Measurements from ENCODE around the gene ATP6V1F.

The ATP6V1F gene, protein sequence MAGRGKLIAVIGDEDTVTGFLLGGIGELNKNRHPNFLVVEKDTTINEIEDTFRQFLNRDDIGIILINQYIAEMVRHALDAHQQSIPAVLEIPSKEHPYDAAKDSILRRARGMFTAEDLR

DNA sequence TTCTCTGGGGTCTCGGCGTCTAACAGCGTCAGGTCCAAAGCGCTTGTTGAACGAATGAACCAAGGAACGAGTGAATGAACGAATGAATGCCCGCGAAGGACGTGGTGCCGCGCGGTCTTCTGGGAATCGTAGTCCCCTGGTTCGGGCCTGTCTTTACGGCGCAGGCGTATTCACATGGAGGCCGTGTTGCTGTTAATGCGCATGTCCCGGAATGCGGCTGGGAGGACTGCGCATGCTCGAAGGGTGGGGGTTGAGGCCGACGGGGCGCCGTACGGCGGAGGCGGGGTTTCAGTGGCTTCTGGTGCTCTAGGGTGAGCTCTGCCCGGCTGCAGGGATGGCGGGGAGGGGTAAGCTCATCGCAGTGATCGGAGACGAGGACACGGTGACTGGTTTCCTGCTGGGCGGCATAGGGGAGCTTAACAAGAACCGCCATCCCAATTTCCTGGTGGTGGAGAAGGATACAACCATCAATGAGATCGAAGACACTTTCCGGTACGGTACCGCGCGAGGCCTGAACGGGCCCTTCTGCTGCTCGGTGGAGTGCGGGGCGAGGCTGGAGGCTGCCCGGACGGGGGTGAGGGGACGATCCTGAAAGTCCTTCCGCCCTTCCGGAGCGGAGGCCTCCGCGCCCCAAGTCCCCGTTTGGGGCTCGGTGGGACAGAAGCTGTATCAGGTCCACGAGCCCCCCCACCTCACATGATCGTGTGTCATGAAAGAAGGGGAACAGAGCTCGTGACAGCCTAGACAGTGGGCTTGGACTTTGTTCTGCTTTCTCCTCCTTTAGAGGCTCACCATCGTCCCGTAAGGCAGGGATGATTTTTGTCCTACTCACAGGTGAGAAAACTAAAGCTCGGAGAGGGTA, at the start of gene ATP6V1F:
Gene ATP6V1F, plus strand, starts transcription at position 286 of the 862 bp plus-strand sequence. Its CDS starts 49 bp downstream, at position 335.
- DNase-seq = peak; percentile 91

DNA sequence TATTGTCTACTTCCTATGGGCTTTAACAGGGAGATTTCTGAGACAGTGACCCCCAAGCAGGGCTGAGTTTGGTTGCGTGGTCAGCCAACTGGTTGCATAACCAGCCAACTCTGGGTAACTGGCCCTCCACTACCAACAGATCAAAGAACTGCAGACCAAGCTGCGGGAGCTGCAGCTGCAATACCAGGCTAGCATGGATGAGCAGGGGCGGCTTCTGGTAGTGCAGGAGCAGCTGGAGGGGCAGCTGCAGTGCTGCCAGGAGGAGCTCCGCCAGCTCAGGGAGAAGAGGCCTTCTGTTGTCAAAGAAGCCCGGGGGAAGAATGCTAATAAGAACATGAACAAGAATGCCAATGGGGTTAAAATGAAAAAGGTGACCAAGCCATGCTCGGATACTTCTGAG, 48.2 kb upstream of the ATP6V1F start:
- DNase-seq = no peak

DNA sequence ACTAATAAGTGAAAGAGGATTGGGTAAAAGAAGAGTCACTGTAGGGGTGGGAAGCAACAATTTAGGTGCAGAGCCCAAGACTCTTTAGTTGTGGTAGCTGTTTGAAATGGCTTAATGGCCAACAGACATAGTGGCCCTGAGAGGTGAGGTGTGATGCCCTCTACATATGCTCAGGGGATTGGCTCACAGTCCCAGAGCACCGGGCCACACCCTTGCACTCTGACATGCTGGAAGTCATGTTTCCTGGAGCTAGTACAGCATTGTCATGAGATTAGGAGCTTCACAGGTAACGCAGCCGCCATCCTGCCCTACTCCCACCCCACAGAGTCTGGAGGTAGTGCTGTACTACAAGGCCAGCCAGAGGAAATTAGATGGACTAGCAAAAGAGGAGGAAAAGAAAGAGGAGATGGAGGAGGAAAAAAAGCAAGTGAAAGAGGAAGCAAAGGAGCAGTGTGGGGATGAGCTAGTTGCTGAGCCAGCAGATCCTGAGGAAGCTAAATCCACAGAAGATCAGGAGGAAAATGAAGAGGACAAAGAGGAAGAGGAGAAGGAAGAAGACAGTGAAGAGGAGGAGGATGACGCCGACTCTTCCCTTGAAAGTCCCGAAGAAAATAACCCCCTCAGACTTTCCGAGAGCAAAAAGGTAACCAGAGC, 47.2 kb upstream of the ATP6V1F start:
- DNase-seq = no peak

DNA sequence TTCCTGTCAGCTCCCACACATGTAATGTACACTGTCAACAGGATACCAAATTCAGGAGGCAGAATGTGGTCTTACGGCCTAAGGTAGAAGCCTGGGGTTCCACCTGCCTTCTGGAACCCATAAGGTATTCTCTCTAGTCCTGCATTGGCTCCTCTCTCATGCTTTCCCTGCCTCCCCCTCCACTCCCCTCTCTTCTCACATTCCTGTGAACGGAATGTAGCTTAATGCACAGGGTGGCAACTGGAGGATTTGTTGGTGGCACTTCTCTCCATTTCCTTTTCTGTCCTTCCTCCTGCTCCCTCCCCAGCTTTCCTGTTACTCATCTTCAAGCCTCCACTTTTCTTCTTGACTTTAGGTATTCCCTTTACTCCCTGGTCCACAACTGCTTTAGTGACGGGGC, 44.0 kb upstream of the ATP6V1F start:
- no peak for DNase-seq

DNA sequence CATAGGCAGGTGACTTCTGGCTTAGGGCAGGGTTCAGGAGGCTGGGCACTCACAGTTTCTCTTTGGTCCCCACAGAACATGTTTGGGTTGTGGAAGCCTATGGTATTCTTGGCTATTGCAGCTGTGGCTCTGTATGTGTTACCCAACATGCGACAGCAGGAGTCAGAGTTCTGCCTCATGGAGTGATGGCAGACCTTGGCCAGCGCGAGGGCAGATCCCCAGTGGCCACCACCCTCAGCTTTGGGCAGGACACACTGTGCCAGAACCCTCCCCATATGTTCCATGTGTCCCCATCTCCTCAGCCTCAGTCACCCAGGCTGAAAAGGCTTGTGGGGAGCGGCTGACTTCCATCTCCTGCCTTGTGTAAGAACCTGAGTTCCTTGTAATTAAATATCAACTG, 40.9 kb upstream of the ATP6V1F start:
- DNase-seq = no peak

DNA sequence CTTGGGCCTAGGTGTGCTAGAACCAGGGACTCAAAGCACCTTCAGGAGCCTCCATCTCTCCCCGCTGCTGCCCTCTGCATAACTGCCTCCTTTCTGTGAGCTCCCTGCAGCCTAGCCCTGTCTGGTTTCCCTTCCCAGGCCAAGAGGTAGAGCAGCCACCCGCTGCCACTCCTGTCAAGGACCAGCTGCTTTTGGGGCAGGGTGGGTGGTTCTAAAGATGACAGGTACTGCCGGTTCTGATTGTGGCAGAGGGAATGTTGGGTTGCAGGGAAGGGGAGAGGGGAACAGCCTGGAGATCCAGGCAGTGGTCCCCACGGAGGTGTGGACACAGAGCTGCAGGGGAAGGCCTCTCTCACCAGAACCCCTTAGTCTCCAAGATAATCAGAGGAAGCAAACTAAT, 36.1 kb upstream of the ATP6V1F start:
- DNase-seq = no peak

DNA sequence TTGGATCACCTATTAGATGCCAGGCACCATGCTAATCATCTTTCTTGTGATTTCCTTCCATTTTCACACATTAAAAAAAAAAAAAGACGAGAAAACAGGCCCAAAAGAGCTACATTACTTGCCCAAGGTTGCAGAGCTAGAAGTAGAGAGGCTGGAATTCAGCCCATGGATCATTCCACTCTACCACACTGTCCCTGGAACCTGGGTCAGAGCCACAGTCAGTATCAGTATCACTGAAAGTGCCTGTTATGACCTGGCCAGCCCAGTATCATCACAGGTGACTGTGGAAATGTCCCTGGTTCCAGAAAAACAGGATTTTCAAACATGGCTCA, 35.8 kb upstream of the ATP6V1F start:
- no peak for DNase-seq

DNA sequence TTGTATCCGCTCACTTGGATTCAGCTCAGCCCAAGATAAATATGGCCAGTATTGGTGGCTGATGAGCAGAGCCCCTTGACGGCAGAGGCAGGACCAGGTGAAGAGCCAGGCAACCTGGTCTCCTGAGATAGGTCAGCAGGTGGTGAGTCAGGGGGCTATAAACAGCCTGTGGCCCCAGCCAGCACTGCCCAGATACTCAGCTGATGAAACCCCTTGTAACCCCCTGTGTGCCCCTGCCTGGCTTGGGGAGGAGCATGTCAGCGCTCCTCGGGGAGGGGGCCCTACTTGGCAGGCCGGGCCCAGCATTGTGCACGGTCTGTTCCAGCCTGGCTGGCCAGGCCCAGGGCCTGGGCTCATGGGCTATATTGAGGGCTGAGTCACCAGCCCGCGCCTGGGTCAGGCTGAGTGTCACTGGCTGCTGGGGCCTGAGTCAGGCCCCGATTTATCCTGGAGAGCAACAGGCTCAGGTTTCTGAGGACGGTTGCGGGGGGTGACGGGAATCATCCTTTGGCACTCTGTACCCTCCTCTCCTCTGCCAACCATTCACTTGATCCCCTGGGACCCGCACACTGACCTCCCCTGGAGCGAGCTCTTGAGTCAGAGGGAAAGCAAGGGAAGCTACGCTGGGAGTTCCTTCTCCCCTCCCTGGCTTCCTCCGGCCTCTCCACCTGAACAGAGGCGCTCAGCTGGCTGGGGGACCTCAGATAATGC, 35.3 kb upstream of the ATP6V1F start:
- no peak for DNase-seq

DNA sequence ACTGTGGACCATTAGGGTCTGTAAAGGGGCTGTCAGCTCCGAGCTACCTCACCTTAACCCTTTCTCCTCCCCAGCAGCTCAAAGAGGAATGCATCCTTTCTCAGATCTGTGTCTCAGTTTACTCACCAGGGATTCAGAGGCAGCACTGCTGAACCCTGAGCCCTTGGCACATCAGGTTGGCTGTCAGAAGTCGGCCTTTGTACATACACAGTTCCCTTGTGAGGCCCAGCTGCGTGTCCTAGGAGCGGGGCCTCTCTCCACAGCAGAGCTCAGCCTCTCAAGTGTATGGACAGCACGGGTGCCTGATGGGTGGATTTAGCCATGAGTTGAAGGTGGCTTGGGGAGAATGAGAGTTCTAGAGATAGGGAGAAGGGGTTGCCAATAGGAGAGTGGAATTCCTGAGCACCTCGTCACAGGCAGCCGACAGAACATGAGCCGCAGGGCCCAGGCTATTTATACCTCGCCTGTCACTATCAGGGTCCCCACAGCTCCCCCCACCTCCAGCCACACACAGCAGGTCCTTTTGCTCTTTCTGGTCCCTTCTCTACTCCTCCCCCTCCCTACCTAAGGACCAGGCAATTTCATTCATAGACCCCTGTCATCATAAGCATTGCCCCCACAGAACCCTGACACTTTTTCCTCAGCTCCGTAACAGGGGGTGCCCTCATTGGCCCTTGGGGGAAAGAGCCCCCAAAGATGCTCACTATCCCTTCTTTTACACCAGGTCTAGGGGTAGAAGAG, 34.5 kb upstream of the ATP6V1F start:
- DNase-seq = no peak

DNA sequence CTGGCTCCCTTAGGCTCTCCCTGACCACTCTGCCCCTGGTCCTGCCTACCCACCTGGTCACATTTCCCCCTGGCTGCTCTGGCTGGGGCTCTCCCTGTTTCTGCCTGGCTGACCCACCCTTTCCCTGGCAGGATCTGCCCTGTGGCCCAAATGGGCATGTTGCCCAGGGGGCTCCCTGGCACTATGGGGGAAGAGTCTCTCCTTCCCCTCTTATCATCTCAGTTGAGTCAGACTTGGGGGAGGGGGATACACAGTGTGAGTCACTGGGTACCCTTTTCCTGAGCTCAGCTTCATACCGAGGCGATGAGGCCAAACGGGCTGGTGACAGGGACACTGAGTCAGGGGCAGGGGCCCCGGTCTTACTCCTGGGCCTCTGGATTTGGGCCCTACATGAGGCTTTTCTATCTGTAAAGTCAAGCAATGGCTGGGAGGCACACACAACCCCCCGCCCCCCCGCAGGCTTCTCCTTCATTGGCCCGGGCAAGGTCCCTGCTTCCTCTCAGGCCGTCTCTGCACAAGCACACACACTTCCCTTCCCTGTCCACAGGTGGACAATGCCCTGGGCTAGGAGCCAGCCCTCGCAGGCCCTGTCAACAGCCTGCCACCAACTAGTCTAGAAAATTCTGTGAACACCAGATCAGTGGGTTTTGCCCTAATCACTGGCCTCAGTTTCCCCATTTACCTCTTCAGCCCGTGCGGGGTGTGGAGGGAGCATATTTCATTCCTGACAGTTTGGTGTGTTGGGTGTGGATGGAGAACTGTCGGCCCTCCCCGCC, 33.1 kb upstream of the ATP6V1F start:
- no peak for DNase-seq

DNA sequence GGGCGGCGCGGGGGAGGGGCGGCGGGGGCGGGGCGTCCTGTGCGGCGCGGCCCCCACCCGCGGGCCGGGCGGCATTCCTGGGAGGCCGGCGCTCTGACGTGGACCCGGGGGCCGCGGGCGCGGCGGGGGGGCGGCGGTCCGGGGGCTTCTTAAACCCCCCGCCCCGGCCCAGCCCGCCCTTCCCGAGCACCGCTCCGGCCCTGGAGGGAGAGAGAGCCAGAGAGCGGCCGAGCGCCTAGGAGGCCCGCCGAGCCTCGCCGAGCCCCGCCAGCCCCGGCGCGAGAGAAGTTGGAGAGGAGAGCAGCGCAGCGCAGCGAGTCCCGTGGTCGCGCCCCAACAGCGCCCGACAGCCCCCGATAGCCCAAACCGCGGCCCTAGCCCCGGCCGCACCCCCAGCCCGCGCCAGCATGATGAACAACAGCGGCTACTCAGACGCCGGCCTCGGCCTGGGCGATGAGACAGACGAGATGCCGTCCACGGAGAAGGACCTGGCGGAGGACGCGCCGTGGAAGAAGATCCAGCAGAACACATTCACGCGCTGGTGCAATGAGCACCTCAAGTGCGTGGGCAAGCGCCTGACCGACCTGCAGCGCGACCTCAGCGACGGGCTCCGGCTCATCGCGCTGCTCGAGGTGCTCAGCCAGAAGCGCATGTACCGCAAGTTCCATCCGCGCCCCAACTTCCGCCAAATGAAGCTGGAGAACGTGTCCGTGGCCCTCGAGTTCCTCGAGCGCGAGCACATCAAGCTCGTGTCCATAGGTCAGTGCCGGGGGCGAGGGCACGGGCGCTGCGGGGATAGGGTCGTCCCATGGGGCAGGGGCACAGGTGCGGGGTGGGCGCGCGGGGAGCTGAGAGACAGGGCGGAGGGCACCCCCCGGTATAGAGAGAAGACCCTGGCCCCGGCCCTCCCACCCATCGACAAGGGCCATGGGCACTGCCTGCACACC, 32.2 kb upstream of the ATP6V1F start, which contains the start of gene FLNC:
Gene FLNC, plus strand, starts transcription at position 176 of the 947 bp plus-strand sequence. Its CDS starts 232 bp downstream, at position 408.
- no peak for DNase-seq

DNA sequence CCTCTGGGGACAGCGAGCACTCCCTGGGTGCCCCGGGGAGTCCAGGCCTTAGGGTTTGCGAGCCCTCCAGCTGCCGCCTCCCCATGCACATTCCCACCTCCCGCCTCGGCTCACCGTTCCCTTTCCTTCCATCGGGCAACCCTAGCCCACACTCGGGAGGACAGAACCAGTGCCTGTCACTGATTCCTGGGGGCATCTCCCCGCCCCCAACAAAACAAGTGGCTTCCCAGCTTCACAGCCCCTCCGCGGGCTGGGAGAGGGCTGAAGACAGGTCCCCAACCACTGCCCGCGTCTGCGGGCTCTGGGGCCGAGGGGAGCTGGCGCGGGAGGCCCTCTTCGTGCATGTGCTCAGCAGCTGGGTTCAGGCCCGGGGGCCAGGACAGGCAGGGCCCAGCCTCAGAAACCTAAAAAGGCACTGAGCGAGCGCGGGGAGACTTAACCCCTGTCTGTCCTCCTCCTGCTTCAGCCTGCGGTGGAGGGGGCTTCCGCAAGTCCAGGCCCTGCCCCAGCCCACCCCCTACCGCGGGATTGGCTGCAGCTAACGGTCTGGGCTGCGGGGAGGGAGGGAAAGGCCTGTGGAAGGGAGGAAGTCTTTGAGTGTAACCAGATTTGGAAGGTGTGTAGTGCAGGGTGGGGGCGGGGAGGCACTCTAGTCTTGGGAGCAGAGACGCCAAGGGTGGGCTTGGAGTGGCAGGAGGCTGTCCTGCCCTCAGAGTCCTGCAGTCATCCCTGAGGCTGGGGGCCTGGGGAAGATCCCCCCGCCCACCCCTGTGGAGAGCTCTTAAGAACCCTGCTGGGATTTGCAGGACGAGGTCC, 31.3 kb upstream of the ATP6V1F start:
- no peak for DNase-seq

DNA sequence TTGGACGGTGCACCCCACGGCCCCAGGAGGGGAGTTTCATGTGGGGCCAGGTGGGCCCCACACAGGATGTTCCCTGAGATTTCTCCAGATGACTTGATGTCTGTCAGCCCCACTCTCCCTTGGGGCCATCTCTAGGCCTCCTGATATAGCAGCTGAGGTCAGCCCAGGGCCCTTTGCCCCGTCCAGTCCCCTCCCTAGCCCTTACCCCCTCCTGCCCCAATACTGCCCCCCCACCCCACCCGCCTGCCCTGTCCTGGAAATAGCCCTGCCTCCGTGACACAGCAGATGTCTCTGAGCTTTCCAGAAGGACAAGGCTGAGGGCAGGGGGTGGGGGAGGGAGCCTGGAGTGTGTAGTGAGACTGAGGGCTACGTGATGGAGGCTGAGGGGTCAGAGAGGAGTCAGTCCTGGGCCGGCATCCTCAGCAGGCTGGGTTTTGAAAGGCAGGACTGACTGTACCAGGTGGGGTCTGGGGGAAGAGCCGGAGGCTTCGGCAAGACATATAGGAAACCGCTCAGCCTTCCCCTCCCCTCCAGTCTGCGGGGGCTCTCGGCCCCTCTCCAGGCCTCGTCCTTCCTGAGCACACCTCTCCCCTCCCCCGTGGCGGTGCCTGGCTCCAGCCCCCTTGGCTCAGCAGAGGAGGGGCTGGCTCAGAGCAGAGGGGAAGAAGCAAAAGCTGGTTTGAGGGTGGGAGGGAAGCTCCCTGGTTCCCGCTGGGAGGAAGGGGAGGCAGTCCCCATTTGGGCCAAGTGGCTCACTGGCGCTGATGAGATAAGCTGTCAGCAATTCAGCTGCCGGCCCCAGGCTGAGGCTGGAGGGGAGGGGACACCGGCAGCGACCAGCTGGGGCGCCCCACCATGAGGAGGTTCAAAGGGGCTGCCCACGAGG, 30.4 kb upstream of the ATP6V1F start:
- no peak for DNase-seq

DNA sequence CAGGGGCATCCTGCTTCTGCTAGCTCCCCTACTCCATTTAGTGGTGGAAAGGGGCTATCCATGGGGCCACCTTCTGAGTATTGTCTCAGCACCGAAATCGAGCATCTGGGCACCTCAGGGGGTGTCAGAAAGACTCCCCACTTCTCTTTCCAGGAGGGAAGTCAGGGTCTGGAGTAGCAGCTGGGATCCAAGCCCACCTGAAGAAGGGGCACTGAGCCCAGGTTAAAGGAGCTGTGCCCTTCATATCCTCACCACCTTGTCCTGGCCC, 29.8 kb upstream of the ATP6V1F start:
- DNase-seq = no peak

DNA sequence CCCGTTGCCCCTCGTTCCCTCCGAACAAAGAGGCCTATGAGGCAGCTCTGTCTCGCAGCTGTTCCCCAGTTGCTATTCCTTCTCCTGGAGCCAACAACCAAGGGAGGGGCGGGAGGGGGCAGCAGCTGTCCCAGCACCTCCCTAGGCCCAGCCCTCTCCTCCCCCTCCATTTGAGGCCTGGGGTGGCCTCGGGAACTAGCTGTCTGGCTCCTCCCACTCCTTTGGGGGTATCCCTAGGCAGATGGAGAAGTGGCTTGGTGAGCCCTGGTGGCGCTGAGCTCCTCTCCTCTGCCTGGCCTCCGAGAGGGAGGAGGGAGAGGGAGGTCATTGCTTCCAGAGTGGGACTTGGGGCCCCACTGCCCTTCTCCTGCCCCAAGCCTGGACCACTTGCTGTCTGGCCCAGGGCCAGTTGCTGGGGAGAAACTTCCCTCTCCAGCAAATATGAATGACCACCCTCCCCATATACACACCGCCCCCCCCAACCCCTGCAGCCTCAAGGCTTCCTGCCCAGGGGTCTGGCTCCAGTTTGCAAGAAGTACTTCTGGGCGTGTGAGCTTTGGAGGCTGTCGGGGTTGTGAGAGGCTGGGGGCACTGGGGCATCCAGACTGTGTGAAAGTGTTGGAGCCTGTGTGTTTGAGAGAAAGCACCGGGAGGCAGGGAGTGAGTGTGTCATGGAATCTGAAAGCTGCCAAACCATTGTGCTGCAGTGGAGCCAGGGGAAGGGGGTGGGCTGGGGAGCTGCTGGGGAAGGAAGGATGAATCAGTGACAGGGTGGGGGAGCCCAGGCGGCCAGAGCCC, 29.3 kb upstream of the ATP6V1F start:
- no peak for DNase-seq

DNA sequence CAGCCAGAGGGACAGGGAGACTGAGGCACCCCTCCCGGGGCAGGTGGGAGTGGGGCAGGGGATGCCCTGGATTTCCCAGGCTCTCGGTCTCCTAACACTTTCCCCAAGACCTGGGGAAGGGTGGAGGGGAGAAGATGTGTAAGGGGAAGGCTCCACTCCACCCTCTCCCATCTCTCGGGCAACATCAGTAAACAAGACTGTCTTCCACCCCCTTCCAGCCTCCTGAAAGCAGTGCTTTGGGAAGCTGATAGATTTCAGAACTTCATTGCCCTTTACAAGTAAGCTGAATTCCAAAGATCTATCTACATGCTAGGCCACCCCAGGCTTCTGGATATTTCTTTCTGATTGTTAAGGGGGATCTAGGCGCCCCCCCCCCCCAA, 28.7 kb upstream of the ATP6V1F start:
- DNase-seq = no peak

DNA sequence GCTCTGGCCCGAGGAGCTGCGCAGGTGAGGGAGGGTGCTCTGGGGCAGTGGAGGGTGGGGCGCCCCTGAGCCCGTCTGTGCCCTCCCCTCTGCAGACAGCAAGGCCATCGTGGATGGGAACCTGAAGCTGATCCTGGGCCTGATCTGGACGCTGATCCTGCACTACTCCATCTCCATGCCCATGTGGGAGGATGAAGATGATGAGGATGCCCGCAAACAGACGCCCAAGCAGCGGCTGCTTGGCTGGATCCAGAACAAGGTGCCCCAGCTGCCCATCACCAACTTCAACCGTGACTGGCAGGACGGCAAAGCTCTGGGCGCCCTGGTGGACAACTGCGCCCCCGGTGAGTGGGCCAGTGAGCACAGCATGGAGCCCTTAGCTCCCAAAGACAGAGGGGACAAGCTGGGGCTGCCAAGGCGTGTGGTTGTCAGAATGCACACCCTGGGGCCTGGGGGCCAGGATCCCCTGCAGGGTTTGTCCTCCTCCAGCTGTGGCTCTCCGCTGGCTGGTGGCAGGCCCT, 27.4 kb upstream of the ATP6V1F start:
- no peak for DNase-seq
